Cerebellar cortex (tissue), 1 donor: ENCODE results near the gene ASIC2.
A peak's percentile ranks its signal among the peaks of the same experiment; 100 is the strongest.

Experiments
- DNase-seq: peaks from one replicate; pipeline ENCODE4 v3.0.0-alpha.2; 2015; ENCODE audit warnings: low spot score

Gene ASIC2

DNA sequence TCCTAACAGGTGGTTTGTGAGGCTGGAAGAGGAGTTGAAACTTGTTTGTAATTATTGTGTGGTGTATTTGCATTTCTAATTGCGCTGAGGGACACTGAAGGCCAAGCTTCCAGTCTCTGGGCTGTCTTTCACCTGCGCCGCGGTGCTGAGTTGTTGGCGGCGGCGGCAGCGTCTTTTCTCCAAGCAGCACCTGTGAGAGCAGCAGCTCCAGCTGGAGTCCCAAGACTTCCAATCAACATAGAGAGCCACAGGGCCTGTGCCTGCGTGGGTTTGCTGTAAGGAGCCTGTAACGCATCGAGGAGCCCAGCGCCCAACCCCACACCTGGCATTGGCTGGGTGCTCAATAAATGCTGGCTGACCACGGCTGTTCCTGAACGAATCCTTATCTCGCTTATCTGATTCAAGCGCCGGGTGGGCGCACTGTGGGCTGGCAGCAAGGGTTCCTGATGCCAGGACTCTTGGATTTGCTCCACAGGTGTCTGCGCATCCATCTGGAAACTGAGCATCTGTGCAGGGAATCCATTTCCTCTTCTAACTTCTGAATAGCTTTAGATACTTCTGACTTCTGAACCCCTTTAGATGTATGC, 138.1 kb downstream of the ASIC2 start:
- DNase-seq = peak; percentile 66

- DNase-seq = no peak
Measured at GRCh38 chr17:33152783-33153182, 140.3 kb downstream of the ASIC2 start.

DNA sequence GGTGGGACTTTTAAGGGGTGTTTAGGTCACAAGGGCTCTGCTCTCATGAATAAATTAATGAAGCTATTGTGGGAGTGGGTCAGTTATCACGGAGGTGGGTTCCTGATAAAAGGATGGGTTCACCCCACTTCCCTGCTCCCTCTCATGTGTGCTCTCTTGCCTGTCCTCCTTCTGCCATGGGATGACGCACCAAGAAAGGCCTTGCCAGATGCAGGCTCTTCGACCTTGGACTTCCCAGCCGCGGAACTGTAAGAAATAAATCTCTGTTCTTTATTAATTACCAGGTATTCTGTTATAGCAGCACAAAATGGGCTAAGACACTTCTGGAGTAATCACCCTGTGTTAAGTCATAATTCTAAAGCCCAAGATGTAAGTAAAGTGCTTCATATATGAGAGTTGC, 141.5 kb downstream of the ASIC2 start:
- no peak for DNase-seq

DNA sequence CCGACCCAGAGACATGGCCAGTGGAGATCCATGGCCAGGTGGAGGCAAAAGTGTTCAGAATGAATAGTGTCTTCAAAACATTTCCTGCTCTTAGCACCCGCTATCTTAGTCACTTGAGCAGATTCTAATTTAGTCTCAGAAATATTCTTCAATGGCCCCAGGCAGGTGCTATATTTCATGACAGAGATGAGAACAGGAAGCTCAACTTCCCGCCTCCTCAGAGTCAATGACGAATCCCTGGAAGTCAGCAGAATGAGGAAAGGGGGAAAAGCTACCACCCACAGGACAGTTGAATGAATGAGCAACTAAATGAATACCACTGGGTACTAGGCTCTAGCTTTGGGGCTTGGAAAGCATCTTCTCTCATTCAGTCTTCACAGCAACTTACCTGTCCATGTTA, 147.2 kb downstream of the ASIC2 start:
- no peak for DNase-seq

DNA sequence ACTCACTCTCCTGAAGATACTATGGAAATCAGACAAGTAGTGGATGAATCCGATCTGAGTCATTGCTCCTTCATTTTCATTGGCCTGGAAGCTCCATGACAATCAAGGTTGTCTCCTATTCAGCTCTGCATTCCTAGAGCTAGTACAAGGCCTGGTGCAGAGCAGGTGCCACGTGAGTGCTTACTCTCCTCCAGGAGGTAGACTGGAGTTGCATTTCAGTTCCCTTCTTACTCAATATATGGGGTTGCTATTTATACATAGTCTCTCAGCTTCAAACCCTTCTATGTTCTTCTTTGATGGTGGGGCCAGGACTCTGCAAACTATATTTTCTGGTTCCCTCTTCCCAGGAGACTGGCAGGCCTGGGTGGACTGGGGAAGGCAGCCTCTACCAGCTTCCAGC, 148.3 kb downstream of the ASIC2 start:
- no peak for DNase-seq

GRCh38 chr17:33142705-33143299, 150.3 kb downstream of the ASIC2 start:
- DNase-seq = no peak

GRCh38 chr17:33140413-33141099, 152.5 kb downstream of the ASIC2 start:
- DNase-seq = no peak

DNA sequence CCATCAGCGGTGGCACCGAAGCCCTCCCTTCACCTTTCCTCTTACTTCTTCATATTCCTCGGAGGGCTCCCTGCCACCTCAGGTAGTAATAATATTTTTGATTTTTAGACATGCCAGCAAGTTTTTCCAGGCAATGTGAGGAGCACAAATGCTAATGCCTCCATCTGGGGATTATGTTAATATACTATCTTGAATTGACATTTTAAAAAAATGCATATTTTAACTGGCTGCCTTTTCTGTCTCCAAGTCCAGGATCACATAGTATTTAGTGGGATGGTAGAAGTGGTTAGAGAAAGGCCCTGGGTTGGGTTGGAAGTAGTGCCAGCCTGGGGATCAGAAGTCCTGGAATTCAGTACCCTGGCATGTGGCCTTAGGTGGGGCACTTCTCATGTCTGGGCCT, 154.5 kb downstream of the ASIC2 start:
- DNase-seq = no peak

DNA sequence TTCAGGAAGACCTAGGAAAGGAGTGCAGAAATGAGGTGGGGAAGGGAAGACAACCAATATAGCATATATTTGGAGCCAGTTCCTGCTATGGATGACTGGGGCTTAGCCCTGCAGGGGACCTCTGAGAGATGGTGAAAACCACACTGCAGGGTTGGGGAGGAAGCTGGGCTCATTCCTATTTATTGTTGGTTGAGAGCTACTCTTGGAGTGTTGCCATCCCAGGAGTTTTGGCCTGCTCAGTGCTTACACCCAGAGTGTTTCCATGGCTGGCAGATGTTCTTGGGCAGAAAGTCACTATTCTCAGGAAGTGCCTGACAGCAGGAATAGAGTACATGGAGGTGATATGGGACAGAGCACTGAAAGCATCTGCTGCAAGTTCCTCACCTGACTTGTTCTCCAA, 155.7 kb downstream of the ASIC2 start:
- DNase-seq = no peak

DNA sequence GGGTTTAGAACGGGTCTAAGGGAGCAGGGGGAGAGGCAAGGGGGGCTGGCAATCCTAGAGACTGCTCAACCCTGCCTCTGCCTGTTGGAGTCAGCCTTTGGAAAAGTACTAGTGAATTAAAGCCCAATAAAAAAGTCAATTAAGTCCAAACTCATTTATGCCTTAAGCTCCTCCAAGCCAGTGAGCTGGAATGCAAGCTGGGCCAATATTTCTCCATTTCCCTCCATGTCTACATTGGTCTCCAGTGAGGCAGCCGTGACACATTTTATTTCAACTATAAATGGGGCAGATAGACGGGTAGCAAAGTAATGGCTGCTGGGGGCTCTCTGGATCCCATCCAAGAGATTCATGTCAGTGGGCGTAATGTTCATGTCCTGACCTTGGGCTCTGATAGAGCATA, 157.4 kb downstream of the ASIC2 start:
- no peak for DNase-seq

DNA sequence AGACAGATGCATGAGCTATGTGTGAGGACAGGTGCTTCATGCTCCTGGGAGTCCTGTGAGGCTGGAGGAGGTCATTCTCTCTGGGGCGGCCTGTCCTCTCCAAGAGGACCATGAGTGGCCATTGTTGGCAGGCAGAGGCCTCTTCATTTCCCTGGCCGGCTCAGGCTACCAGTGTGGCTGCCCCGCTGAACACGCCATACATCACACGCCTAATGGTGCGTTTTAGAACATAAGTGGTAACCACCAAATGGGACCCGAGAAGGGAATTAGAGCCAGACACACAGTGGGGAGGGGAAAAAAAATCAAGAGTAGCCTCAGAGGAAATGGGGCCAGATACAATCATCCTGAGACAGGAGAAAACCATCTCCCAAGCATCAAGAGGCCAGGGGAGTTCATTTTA, 161.5 kb downstream of the ASIC2 start:
- DNase-seq = no peak

GRCh38 chr17:33127706-33128105, 165.4 kb downstream of the ASIC2 start:
- no peak for DNase-seq

DNA sequence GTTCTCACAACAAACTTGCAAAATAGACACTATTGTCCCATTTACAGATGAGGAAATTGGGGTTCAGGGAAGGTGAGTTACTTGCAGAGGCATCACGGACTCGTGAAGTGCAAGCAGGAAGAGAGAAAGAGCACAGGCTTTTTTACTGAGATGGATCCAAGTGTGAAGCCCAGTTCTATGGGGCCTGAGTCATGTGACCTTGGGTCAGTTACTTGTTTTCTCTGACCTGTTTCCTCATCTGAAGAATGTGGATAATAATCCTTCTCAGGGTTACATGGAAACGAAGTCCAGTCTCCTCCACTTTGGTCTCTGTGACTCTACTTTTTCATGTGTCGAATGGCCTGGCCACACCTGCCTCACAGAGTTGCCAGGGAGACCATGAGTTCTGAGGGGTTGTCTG, 167.0 kb downstream of the ASIC2 start:
- no peak for DNase-seq

DNA sequence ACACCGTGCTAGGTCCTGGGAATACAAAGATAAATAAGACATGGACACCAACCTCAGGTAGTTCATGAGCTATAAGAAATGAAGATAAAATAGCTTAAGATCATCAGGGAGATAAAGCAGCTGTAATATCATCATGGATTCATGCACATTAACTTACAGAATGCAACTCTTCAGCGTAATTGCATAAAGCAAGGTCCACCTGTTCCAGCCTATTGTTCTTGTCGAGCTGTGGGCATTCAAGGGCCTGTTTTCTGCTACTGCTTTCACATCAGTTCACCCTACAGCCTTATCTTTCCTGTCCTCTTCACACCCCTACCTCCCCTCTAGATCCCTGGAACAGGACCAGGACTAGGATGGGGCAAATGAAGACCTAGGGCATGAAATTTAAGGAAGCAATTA, 167.5 kb downstream of the ASIC2 start:
- no peak for DNase-seq

- DNase-seq = no peak
Measured at GRCh38 chr17:33124871-33125551, 168.1 kb downstream of the ASIC2 start.

DNA sequence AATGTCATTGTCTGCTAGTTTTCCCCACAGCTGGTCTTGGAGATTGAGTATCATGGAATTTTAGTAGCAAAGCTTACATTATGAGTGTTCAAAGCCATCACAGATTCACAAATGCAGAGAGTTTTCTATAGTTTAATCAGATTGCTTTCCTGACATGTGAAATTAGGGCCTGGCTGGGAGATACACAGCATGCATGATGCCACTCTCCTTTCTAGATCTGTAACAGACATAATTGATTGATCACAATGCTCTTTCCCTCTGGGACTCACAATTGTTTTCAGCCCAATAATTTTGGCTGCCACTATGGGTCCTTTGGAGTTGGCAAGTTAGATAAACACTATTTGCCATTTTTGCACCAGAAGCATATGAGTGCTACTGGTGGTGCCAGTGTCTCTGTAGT, 168.9 kb downstream of the ASIC2 start:
- DNase-seq = no peak

DNA sequence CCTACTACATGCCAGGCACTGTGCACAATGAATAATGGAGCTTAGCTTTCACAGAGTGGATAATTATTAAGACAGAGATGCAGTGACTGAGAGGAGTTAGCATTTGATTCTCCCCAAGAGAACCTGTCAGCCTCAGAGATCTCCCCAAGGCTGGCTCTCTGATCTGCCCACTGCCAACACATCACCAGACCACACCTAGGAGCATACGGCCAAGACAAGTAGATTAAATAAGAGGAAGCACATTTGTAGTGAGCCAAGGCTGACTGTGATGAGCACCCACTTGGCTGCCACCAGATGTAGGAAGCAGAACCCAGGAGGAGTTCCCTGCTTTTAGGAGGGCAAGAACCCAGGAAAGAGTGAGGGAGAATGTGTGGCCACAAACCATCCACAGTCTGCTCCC, 171.3 kb downstream of the ASIC2 start:
- DNase-seq = no peak

DNA sequence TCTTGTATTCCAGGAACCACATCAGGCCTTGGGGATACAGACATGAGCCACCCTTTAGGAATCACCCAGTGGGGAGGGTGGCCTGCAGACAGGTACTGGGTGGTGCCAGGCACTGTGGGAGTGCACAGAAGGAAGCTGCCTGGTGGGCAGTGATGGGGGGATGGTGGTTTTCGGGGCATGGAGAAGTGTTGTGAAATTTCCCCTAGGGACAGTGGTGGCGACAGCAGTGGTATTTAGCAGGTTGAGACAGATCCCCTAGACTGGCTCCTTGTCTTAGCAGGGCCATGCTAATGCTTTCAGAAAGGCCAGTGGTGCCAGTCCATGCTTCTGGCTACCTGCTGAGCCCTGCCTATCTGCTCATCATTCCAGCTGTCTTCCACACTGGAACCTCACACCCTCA, 171.8 kb downstream of the ASIC2 start:
- no peak for DNase-seq

DNA sequence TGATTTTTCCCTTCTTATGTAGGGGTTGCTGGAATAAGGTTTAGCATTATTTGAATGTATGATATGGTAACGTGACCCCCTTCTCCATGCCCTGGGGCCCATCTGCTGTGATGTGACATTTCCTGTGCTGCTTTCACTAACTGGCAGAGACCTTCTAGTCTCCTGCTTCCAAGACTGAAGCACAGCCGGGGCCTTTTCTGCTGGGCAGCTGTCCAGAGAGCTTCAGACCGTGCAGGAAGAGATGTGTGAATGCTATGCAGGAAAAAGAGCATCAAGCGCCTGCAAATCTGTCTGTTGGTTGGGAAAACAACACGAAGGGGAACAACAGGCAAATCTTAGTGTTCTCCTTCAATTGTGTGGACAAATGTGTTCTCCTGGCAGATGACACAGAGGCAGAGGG, 173.0 kb downstream of the ASIC2 start:
- peak; percentile 90 for DNase-seq

- no peak for DNase-seq
Measured at GRCh38 chr17:33118391-33119075, 174.6 kb downstream of the ASIC2 start.

DNA sequence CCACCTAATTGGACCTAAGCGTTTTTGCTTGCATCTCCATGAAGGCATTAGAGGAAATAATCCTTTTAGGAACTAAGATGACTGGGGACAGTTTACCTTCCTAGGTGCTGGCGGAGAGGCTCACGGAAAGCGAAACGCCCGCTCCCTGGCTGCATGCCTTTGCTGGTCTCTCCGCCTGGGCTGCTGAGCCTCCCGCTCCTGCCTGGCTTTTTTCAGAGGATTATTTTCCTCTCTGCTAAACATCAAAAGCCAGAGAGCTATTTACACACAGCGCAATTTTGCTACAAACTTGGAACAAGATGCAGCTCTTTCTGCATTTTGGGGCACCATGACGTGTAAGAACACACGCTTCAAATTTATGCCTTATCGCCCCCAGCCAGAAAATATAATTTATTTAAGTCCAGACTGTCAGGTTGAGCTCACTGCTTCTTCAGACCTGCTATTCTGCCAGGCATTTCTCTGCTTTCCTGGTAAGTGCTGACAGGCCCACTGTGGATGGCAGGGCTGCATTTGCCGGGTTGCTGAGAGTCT, 177.0 kb downstream of the ASIC2 start:
- DNase-seq = peak; percentile 75

- DNase-seq = no peak
Measured at GRCh38 chr17:33115366-33115765, 177.7 kb downstream of the ASIC2 start.
